Measurements from ENCODE around the gene ZNF684.

DNA sequence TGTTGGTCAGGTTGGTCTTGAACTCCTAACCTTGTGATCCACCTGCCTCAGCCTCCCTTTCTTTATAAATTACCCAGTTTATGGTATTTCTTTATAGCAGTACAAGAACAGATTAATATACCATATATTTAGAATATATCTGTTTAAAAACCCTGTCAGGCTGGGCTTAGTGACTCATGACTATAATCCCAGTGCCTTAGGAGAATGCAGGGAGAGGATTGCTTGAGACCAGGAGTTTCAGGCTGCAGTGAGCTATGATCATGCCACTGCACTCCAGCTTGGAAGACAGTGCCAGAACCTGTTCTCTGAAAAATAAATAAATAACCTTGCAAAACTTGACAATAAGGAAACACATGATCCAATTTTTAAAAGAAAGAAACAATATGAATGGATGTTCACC, 43.9 kb downstream of the ZNF684 start:
- no peak for TF ChIP-seq EZH2 (IDR thresholded peaks at IDR 0.05; ENCODE audit: borderline replicate concordance, low read length)
- no peak for TF ChIP-seq CTCF (IDR thresholded peaks at IDR 0.05; ENCODE audit: low read length)
